Activated CD4-positive, alpha-beta memory T cell treated with anti-CD3 and anti-CD28 coated beads for 36 hours (primary cell): Measurements from ENCODE around the gene PIGQ. TPM values are rescaled to one million over a fixed set of nuclear protein-coding genes. Genes with fewer than 3 reads are reported as not detected.

Source experiments
- CTCF ChIA-PET: fragments of 350-600 bp; sonication (Branson Sonifier 250); formaldehyde crosslinking; loops from one replicate; lab custom pipeline; 2021; ENCODE audit warnings: antibody characterized with exemption, inconsistent platforms; lab: Charles Lee
- POLR2A ChIA-PET: fragments of 350-600 bp; sonication (Branson Sonifier 250); formaldehyde crosslinking; loops from one replicate; lab custom pipeline; 2021; ENCODE audit warnings: antibody characterized with exemption; lab: Charles Lee
- DNase-seq: peaks from one replicate; pipeline ENCODE4 v3.0.0-alpha.2; 2020
- H3K27ac Mint-ChIP-seq: one replicate; pipeline ENCODE4 v1.8.0; 2021; ENCODE audit warnings: mixed read lengths
- H3K27me3 Mint-ChIP-seq: one replicate; pipeline ENCODE4 v1.8.0; 2021; ENCODE audit warnings: mixed read lengths
- H3K36me3 Mint-ChIP-seq: one replicate; pipeline ENCODE4 v1.8.0; 2021; ENCODE audit warnings: mixed read lengths
- H3K4me1 Mint-ChIP-seq: one replicate; pipeline ENCODE4 v1.8.0; 2021; ENCODE audit warnings: low read depth, mixed read lengths
- H3K4me3 Mint-ChIP-seq: one replicate; pipeline ENCODE4 v1.8.0; 2021; ENCODE audit warnings: mild to moderate bottlenecking, mixed read lengths
- H3K9me3 Mint-ChIP-seq: one replicate; pipeline ENCODE4 v1.8.0; 2021; ENCODE audit warnings: mixed read lengths
- intact Hi-C: fragments of 100-400 bp; cut with micrococcal nuclease; formaldehyde crosslinking; loops from one replicate; pipeline ENCODE4 v1.15.1; 2023
- total RNA-seq, 2 experiments: library from RNA; stranded (reverse); gene quantifications; one replicate each; pipeline ENCODE4 v1.2.3, GENCODE V29; 2021

PIGQ gene
- total RNA-seq, 2 experiments from 2014 or later, result 24.2 to 26.2 TPM

GRCh38 chr16:588889-589657 lies 19.3 kb downstream of the PIGQ start:
- ChIA-PET POLR2A (interaction anchor here (0.6 to 1.7 kb wide), 8 partner anchors 10 to 95 kb away, joined by 3 to 7 read pairs (median 3); partner anchors contain the start of genes CAPN15, JMJD8, METTL26 and PIGQ), CTCF (interaction anchor here (1.3 to 1.4 kb wide), 2 partner anchors 10 to 47 kb away, joined by 5 to 10 read pairs; partner anchors contain the start of gene METTL26)
- Mint-ChIP-seq H3K4me3 (peak overlapping the region; percentile 90), H3K36me3 (peaks cover 8% of the 10 kb centered on the region), H3K27ac (peak overlapping the region; percentile 98), H3K9me3 (no peaks in the 10 kb centered on the region), H3K4me1 (peaks cover 27% of the 10 kb centered on the region), H3K27me3 (no peaks in the 10 kb centered on the region)
- intact Hi-C loops, result loop anchor here (1.0 to 5.0 kb wide), 7 partner anchors 10 to 93 kb away; partner anchors contain the start of genes JMJD8, METTL26, STUB1 and WDR90
- peak; percentile 98 for DNase-seq

GRCh38 chr16:589658-590187 lies 20.0 kb downstream of the PIGQ start, which contains the start of gene RAB40C:
TSS of gene RAB40C (plus strand) at chr16:590066. CDS start at chr16:590292, 226 bp downstream.
- POLR2A ChIA-PET, result interaction anchor here (0.7 to 1.7 kb wide), 3 partner anchors 48 to 63 kb away, joined by 3 to 7 read pairs (median 3); partner anchors contain the start of gene CAPN15
- DNase-seq, result peak; percentile 99
- peak within 1 kb of the TSS; percentile 83 for H3K4me3 Mint-ChIP-seq

DNA sequence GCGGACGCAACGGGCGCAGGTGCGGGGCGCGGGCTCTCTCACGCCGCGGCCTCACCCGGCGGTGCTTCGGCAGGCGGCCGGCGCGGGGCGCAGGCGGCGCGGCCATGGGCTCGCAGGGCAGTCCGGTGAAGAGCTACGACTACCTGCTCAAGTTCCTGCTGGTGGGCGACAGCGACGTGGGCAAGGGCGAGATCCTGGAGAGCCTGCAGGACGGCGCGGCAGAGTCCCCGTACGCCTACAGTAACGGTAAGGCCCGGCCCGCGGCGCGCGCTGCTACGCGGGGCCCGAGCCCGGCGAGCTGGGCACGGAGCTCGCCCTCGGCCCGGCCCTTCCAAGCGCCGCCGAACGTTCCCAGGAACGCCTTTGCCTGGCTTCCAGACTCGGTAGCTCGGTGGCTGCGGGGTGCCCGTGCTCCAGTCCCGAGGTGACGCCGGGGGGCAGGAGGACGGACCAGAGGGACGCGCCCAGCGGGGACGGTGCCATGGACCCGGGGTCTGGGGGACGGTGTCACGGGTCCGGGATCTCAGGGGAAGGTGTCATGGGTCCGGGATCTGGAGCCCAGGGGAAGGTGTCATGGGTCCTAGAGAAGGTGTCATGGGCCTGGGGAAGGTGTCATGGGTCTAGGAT lies 20.5 kb downstream of the PIGQ start:
- Mint-ChIP-seq H3K27ac (no peak overlapping the region), H3K4me3 (peak overlapping the region; percentile 78), H3K9me3 (no peaks in the 10 kb centered on the region), H3K36me3 (peaks cover 8% of the 10 kb centered on the region), H3K4me1 (peaks cover 27% of the 10 kb centered on the region), H3K27me3 (no peaks in the 10 kb centered on the region)
- no peak for DNase-seq
- CTCF ChIA-PET, result no interaction called here
- intact Hi-C loops, result no loop called here
- POLR2A ChIA-PET, result interaction anchor here (0.7 to 1.0 kb wide), 3 partner anchors 46 to 63 kb away, joined by 3 read pairs; partner anchors contain the start of genes CAPN15 and METTL26

More at GRCh38 chr16:589658-590187, 20.0 kb downstream of the PIGQ start, which contains the start of gene RAB40C:
- CTCF ChIA-PET, result no interaction called here
- intact Hi-C loops, result loop anchor here (1.0 to 5.0 kb wide), 6 partner anchors 19 to 93 kb away; partner anchors contain the start of genes JMJD8, METTL26, STUB1 and WDR90
- H3K27me3 Mint-ChIP-seq, result no peaks in the 10 kb centered on the region
- H3K36me3 Mint-ChIP-seq, result peaks cover 8% of the 10 kb centered on the region
- H3K4me1 Mint-ChIP-seq, result peaks cover 27% of the 10 kb centered on the region
- H3K9me3 Mint-ChIP-seq, result no peaks in the 10 kb centered on the region
- peak within 1 kb of the TSS; percentile 96 for H3K27ac Mint-ChIP-seq

DNA sequence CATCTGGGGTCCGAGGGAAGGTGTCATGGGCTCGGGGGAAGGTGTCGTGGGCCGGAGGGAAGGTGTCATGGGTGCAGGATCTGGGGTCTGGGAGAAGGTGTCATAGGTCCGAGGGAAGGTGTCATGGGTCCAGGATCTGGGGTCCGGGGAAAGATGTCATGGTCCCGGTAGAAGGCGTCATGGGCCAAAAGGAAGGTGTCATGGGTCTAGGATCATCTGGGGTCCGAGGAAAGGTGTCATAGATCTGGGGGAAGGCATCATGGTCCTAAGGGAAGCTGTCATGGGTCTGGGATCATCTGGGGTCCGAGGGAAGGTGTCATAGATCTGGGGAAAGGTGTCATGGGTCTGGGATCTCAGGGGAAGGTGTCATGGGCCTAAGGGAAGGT lies 21.0 kb downstream of the PIGQ start:
- ChIA-PET CTCF (no interaction called here), POLR2A (interaction anchor here (0.8 to 1.0 kb wide), 2 partner anchors 45 to 63 kb away, joined by 3 read pairs; partner anchors contain the start of genes CAPN15 and METTL26)
- Mint-ChIP-seq H3K4me3 (peak overlapping the region; percentile 78), H3K4me1 (peaks cover 27% of the 10 kb centered on the region), H3K27ac (no peak overlapping the region), H3K36me3 (peaks cover 8% of the 10 kb centered on the region), H3K27me3 (no peaks in the 10 kb centered on the region), H3K9me3 (no peaks in the 10 kb centered on the region)
- DNase-seq, result no peak
- intact Hi-C loops, result no loop called here

GRCh38 chr16:591231-591630 lies 21.5 kb downstream of the PIGQ start:
- ChIA-PET POLR2A (no interaction called here), CTCF (no interaction called here)
- intact Hi-C loops, result no loop called here
- no peaks in the 10 kb centered on the region for H3K27me3 Mint-ChIP-seq
- H3K4me3 Mint-ChIP-seq, result peak overlapping the region; percentile 78
- H3K9me3 Mint-ChIP-seq, result no peaks in the 10 kb centered on the region
- DNase-seq, result no peak
- peaks cover 30% of the 10 kb centered on the region for H3K4me1 Mint-ChIP-seq
- H3K36me3 Mint-ChIP-seq, result peaks cover 8% of the 10 kb centered on the region
- H3K27ac Mint-ChIP-seq, result no peak overlapping the region

- Mint-ChIP-seq H3K27ac (no peak overlapping the region), H3K4me1 (peaks cover 30% of the 10 kb centered on the region), H3K36me3 (peaks cover 14% of the 10 kb centered on the region), H3K4me3 (no peak overlapping the region), H3K9me3 (no peaks in the 10 kb centered on the region), H3K27me3 (no peaks in the 10 kb centered on the region)
- ChIA-PET CTCF (interaction anchor here (1.2 to 1.4 kb wide), 2 partner anchors 44 to 77 kb away, joined by 3 to 5 read pairs; partner anchors contain the start of gene METTL26), POLR2A (no interaction called here)
- DNase-seq, result no peak
- intact Hi-C loops, result no loop called here
Observed at GRCh38 chr16:591892-592517, 22.2 kb downstream of the PIGQ start.

GRCh38 chr16:592518-593306 lies 22.9 kb downstream of the PIGQ start:
- CTCF ChIA-PET, result interaction anchor here (0.8 to 1.4 kb wide), 4 partner anchors 44 to 165 kb away, joined by 3 to 5 read pairs (median 4); partner anchors contain the start of gene METTL26
- POLR2A ChIA-PET, result no interaction called here
- no peak for DNase-seq
- Mint-ChIP-seq H3K4me1 (peaks cover 25% of the 10 kb centered on the region), H3K36me3 (peaks cover 11% of the 10 kb centered on the region), H3K27me3 (no peaks in the 10 kb centered on the region), H3K4me3 (no peak overlapping the region), H3K27ac (no peak overlapping the region), H3K9me3 (no peaks in the 10 kb centered on the region)
- intact Hi-C loops, result no loop called here

DNA sequence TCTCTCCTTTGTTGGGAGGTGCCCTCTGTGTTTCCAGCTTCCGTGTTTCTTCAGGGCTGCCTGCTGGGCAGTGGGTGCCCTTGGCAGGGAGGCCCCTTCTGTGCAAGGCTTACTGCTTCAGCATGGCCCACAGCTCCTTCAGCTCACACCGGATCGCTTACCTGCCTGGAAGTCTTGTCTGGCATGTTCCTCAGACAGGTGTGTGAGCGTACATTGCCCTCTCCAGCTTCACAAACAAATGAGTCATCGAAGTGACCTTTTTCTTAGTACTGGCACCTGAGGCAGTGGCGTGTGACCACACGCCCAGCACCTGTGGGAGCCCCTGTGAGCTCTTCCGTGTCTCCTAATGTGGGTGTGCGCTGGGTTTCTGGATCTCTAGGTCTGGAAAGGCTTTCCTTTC lies 23.6 kb downstream of the PIGQ start:
- Mint-ChIP-seq H3K4me3 (no peak overlapping the region), H3K27me3 (no peaks in the 10 kb centered on the region), H3K27ac (peak overlapping the region; percentile 18), H3K9me3 (no peaks in the 10 kb centered on the region), H3K4me1 (peaks cover 20% of the 10 kb centered on the region), H3K36me3 (peaks cover 9% of the 10 kb centered on the region)
- CTCF ChIA-PET, result interaction anchor here (0.8 to 1.4 kb wide), 4 partner anchors 43 to 166 kb away, joined by 3 to 5 read pairs (median 4); partner anchors contain the start of gene METTL26
- POLR2A ChIA-PET, result no interaction called here
- no peak for DNase-seq
- intact Hi-C loops, result no loop called here

GRCh38 chr16:593807-594206 lies 24.0 kb downstream of the PIGQ start:
- Mint-ChIP-seq H3K36me3 (peaks cover 7% of the 10 kb centered on the region), H3K9me3 (no peaks in the 10 kb centered on the region), H3K4me3 (no peak overlapping the region), H3K27ac (no peak overlapping the region), H3K27me3 (no peaks in the 10 kb centered on the region), H3K4me1 (peaks cover 20% of the 10 kb centered on the region)
- ChIA-PET POLR2A (no interaction called here), CTCF (no interaction called here)
- DNase-seq, result no peak
- intact Hi-C loops, result no loop called here

DNA sequence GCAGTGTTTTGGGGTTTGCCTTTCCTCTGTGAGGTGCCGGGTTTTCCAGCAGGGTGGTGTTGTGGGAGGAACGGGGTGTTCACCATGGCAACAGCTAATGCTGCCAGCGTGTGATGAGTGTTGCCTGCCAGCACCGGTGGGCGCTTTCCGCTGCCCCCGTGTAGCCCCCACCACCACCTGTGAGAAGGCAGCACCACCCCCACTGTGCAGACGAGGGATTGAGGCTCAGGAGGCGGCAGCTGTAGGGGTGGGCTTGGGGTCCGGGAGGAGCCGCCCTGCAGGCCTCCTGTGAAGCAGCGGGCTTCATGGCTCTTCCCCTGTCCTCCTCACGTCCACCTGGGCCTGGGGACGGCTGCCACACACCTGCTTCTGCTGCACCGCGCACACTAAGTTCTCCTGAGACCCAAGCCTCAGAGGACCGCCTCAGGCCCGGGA lies 25.3 kb downstream of the PIGQ start:
- POLR2A ChIA-PET, result no interaction called here
- H3K27me3 Mint-ChIP-seq, result no peaks in the 10 kb centered on the region
- CTCF ChIA-PET, result no interaction called here
- H3K36me3 Mint-ChIP-seq, result peaks cover 10% of the 10 kb centered on the region
- no peak overlapping the region for H3K4me3 Mint-ChIP-seq
- no peak for DNase-seq
- intact Hi-C loops, result no loop called here
- peaks cover 20% of the 10 kb centered on the region for H3K4me1 Mint-ChIP-seq
- no peak overlapping the region for H3K27ac Mint-ChIP-seq
- H3K9me3 Mint-ChIP-seq, result no peaks in the 10 kb centered on the region
